Chondrocyte (in vitro differentiated cells): Measurements from ENCODE around the gene CD300E. TPM values are rescaled to one million over a fixed set of nuclear protein-coding genes. Genes with fewer than 3 reads are reported as not detected.

Experiments used
- DNase-seq: peaks from one replicate; pipeline ENCODE4 v3.0.0; 2021; ENCODE audit warnings: mixed read lengths, low spot score
- H3K27ac Mint-ChIP-seq: one replicate; pipeline ENCODE4 v1.8.0; 2021; ENCODE audit warnings: mild to moderate bottlenecking, moderate library complexity, mixed read lengths; ENCODE audit not compliant: unreplicated experiment
- H3K27me3 Mint-ChIP-seq: 2 replicates; pipeline ENCODE4 v1.8.0; 2021; ENCODE audit warnings: low read depth, mixed read lengths
- H3K36me3 Mint-ChIP-seq: 2 replicates; pipeline ENCODE4 v1.8.0; 2021; ENCODE audit warnings: low read depth, mixed read lengths
- H3K4me1 Mint-ChIP-seq: 2 replicates; pipeline ENCODE4 v1.8.0; 2021; ENCODE audit warnings: low read depth, mild to moderate bottlenecking, mixed read lengths
- H3K4me3 Mint-ChIP-seq: one replicate; pipeline ENCODE4 v1.8.0; 2021; ENCODE audit warnings: mild to moderate bottlenecking, moderate library complexity, mixed read lengths; ENCODE audit not compliant: unreplicated experiment
- H3K9me3 Mint-ChIP-seq: 2 replicates; pipeline ENCODE4 v1.8.0; 2021; ENCODE audit warnings: low read depth, mixed read lengths
- CTCF ChIP-seq: fragments of 200-600 bp; sonication (generic); IDR thresholded peaks from 2 replicates; pipeline ENCODE4 v1.5.0; 2021; ENCODE audit warnings: antibody characterized with exemption, mild to moderate bottlenecking, moderate library complexity
- total RNA-seq: library from RNA; stranded (reverse); gene quantifications from 3 replicates; pipeline ENCODE4 v1.2.1, GENCODE V29; 2021

Gene CD300E
- total RNA-seq, 1 donor from 2014 or later: not detected

DNA sequence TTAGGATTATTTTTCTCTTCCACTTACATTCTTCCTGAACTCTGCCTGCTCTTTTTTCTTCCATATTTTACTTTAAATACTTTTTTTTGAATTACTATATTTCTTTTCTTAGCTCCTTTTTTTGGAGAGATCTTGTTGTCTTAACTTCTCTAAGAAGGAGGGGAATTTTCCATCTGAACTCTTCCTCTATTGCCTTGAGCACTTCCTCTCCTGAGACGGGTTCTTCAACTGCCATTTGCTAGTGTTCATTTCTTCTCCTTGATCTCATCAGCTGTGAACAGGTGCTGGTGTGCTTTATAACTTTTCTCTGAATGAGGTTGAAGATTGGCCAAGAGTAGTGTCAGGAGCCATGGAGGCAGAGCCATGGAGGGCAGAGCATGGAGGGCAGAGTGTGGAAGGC is 16.3 kb downstream of the CD300E start:
- Mint-ChIP-seq H3K27ac (no peak overlapping the region), H3K27me3 (peaks cover 11% of the 10 kb centered on the region), H3K9me3 (peaks cover 3% of the 10 kb centered on the region), H3K4me1 (peaks cover 18% of the 10 kb centered on the region), H3K4me3 (no peak overlapping the region), H3K36me3 (peaks cover 2% of the 10 kb centered on the region)
- no peak for DNase-seq
- no peak for TF ChIP-seq CTCF

GRCh38 chr17:74606050-74606449 is 17.5 kb downstream of the CD300E start:
- Mint-ChIP-seq H3K27me3 (peaks cover 18% of the 10 kb centered on the region), H3K4me3 (no peak overlapping the region), H3K9me3 (peaks cover 3% of the 10 kb centered on the region), H3K27ac (no peak overlapping the region), H3K4me1 (peaks cover 18% of the 10 kb centered on the region), H3K36me3 (peaks cover 2% of the 10 kb centered on the region)
- no peak for TF ChIP-seq CTCF
- no peak for DNase-seq

DNA sequence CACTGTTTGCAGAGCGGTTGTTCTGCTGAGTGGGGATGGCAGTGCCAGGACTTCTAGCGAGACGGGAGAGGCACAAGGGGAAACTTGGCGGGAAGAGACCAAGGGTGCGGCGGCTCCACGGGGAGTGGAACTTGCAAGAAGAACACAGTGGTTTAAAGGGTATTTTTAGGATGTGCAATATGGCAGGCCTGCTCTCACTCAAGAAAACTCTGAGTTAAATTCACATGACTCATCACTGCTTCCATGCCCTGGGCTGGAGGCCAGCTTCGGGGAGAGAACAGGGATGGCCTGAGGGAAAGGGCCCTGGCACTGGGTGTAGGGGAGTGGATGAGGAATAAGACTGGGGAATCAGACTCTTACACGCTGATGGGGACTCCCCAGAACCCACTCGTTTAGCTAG is 18.2 kb downstream of the CD300E start:
- Mint-ChIP-seq H3K27me3 (peaks cover 24% of the 10 kb centered on the region), H3K4me1 (peaks cover 18% of the 10 kb centered on the region), H3K4me3 (peak overlapping the region; percentile 8), H3K27ac (peak overlapping the region; percentile 87), H3K36me3 (peaks cover 2% of the 10 kb centered on the region), H3K9me3 (peaks cover 3% of the 10 kb centered on the region)
- no peak for DNase-seq
- no peak for TF ChIP-seq CTCF

DNA sequence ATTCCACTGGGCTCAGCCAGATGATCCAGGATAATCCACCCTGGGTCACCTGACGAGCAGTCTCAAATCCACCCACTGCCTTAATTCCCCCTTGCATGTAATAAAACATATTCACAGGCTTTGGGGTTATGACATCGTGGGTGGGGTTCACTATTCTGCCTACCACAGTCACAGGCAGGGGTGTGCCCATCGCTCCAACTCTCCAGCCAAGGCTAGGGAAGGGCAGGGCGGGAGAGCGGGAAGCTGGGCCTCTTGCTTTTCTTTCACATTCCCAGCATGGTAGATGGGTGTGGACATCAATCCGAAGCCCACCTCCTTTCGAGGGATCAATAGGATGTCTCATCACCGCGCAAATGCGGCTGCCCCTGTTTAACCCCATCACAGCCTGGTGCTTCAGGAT is 18.8 kb downstream of the CD300E start:
- Mint-ChIP-seq H3K4me1 (peaks cover 18% of the 10 kb centered on the region), H3K27me3 (peaks cover 30% of the 10 kb centered on the region), H3K36me3 (peaks cover 2% of the 10 kb centered on the region), H3K4me3 (no peak overlapping the region), H3K27ac (peak overlapping the region; percentile 87), H3K9me3 (peaks cover 3% of the 10 kb centered on the region)
- no peak for TF ChIP-seq CTCF
- DNase-seq: no peak

DNA sequence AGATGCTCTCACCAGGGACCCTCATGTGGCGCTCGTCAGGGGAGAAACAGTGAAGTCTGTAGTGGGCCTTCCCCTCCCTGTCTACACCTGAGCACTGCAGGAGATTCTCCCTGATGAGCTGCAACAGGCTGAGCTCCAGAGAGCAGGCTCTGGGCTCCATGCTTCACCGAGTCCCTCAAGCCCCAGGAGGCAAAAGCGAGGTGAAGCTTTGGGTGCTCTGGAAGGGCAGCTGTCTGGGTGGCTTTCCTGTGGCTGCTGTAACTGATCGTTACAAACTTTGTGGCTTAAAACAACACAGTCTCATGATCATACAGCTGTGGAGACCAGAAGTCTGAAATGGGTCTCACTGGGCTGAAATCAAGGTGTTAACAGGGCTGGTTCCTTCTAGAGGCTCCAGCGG is 19.3 kb downstream of the CD300E start:
- no peak for TF ChIP-seq CTCF
- Mint-ChIP-seq H3K36me3 (peaks cover 2% of the 10 kb centered on the region), H3K9me3 (peaks cover 3% of the 10 kb centered on the region), H3K27me3 (peaks cover 35% of the 10 kb centered on the region), H3K4me3 (no peak overlapping the region), H3K4me1 (peaks cover 18% of the 10 kb centered on the region), H3K27ac (no peak overlapping the region)
- DNase-seq: no peak
